D721Med (cell line): ENCODE results near the gene PRR16.

Experiments used
- DNase-seq: peaks from one replicate; pipeline ENCODE4 v3.0.0; 2011; ENCODE audit warnings: low spot score; ENCODE audit not compliant: insufficient read length
- FAIRE-seq: peaks from 2 replicates; lab custom pipeline; 2011; peaks lifted over from hg19 to GRCh38; lab: Jason Lieb, UNC
- TF ChIP-seq, protein P1 (sequence below): IDR thresholded peaks from 2 replicates; pipeline ENCODE4 v1.5.1; 2012; ENCODE audit warnings: mild to moderate bottlenecking, control low read depth; ENCODE audit not compliant: insufficient read depth; ENCODE audit errors: missing control alignments

Gene PRR16

DNA sequence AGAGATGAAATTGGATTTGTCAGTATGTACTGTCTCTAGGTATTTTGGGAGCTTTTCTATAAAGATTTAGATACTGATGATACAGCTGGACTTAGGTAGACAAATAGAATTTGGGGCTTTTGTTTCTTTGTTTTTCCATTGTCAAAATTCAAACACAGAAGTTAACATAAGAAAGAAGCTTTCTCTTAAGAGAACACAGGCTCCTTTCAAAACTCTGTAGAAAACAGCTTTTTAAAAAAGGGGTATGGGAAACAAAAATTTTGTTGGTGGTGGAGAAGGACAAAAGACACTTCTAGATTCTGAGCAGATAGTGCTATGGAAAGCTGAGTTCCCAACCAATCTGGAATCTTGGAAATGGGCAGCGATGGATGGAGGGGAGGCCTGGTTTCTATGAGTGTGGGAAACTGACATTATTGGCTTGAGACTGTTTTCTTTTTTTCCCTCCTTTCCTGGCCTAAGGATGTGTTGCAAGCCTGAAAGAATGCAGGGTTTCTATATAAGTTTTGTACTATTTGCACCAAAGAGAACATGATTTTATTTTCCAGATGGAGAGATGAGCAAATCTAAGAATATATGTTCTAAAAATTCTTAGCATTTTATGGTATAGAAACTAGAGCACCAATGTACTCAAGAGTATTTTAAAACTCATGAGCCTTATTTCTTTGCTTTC, 240.0 kb downstream of the PRR16 start:
- FAIRE-seq (no peak), DNase-seq (no peak)
- TF ChIP-seq, protein P1, sequence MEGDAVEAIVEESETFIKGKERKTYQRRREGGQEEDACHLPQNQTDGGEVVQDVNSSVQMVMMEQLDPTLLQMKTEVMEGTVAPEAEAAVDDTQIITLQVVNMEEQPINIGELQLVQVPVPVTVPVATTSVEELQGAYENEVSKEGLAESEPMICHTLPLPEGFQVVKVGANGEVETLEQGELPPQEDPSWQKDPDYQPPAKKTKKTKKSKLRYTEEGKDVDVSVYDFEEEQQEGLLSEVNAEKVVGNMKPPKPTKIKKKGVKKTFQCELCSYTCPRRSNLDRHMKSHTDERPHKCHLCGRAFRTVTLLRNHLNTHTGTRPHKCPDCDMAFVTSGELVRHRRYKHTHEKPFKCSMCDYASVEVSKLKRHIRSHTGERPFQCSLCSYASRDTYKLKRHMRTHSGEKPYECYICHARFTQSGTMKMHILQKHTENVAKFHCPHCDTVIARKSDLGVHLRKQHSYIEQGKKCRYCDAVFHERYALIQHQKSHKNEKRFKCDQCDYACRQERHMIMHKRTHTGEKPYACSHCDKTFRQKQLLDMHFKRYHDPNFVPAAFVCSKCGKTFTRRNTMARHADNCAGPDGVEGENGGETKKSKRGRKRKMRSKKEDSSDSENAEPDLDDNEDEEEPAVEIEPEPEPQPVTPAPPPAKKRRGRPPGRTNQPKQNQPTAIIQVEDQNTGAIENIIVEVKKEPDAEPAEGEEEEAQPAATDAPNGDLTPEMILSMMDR, result no peak

DNA sequence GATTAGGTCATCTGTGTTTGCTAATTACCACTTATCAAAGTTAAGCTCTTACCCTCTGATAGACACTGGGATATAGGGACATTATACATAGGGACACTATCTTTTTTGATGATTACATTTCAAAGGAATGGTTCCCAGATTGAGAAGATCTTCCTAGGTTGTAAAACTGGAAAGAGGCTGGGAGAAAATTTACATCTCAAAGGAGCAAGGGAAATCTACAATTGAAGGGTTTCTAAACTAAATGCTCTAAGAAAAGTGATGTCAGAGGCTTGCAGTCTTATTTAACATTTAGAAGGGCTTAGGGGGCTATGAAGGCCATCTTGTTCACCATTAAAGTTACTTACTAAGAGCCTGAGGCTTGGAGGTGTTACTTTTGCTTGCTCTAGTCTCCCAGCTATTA, 242.8 kb downstream of the PRR16 start:
- FAIRE-seq (no peak), DNase-seq (no peak)
- TF ChIP-seq, protein P1, result no peak

DNA sequence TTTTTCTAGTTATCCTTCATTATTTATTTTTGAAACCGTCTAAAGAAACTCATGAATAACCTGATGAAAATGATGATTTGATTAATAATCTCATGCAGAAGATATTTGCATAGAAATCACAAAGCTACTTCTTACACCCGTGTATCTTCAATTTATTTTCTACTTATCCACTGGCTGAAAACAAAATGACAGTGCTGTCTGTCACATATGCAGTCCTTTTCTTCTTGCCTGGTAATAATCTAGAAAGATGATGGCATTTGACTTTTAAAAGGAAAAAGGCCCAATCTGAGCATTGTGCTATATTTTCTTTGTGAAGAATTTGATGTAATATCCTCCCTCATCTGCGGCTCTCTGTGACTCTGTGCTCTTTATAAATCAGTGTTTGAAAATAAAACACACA, 253.3 kb downstream of the PRR16 start:
- TF ChIP-seq, protein P1, result no peak
- no peak for FAIRE-seq

DNA sequence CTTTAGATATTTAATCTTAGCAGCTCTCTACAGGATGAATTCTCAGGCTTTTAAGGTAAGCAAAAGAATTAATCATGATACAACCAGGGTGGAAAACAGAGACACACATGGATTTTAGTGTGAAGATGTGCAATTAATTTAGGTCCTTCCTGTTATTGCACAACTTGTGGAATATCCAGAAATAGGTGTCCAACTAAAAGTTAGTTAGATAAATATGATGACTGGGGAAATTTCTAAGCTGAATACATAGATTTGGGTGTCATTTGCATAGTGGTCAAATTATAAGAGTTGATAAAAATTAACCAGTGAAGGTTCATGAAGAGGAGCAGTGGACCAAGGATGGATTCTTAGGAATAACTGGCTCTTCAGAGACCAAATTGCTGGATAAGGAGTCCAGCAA, 266.1 kb downstream of the PRR16 start:
- DNase-seq (no peak), FAIRE-seq (no peak)
- TF ChIP-seq, protein P1, result no peak

More for the DNA sequence above, 253.3 kb downstream of the PRR16 start:
- no peak for DNase-seq

DNA sequence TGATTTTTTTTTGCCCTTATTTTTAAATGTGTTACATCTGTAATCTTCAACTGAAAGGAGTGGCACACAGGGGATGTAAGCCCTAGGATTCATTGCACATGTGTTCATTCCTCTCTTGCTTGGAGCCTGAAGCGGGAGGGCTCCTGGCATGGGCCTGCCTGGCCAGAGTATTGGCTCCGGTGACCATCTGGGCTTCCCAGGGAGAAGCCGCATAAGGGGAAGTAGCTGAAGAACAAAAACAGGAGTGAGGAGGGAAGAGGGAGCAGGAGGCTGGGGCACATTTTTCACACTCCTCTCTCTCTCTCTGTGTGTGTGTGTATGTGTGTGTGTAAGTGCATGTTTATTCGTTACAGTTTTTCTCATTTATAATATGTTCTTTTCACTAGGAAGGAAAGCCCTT, 269.9 kb downstream of the PRR16 start:
- FAIRE-seq (no peak), DNase-seq (no peak)
- TF ChIP-seq, protein P1, result no peak

DNA sequence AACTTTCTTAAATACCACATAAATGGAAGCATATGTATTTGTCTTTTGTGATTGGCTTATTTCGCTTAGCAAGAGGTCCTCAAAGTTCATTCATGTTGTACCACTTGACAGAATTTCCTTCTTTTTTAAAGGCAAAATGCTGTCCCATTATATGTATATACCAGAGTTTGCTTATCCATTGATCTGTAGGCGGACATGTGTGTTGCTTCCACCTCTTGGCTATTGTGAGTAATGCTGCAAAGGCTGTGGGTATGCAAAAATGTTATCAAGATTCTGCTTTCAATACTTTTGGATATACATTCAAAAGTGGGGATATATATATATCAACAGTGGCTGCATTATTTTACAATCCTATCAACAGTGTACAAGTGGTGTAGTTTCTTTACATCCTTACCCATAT, 271.0 kb downstream of the PRR16 start:
- DNase-seq (no peak), FAIRE-seq (no peak)
- TF ChIP-seq, protein P1, result no peak
